Parathyroid adenoma (tissue), 2 donors: ENCODE measurements around the gene UMPS.

Experiments
- H2AFZ ChIP-seq: fragments of 300-600 bp; sonication (generic); one replicate; pipeline ENCODE4 v1.7.0; 2017; ENCODE audit warnings: antibody characterized with exemption, mild to moderate bottlenecking
- H3K27ac ChIP-seq: fragments of 300-600 bp; sonication (generic); one replicate; pipeline ENCODE4 v1.7.0; 2017
- H3K27me3 ChIP-seq: fragments of 300-600 bp; sonication (generic); one replicate; pipeline ENCODE4 v1.7.0; 2017; ENCODE audit warnings: low read length; ENCODE audit not compliant: control insufficient read depth, insufficient read depth
- H3K36me3 ChIP-seq: fragments of 300-600 bp; sonication (generic); one replicate; pipeline ENCODE4 v1.7.0; 2017; ENCODE audit warnings: low read length; ENCODE audit not compliant: control insufficient read depth, insufficient read depth
- H3K4me1 ChIP-seq: fragments of 300-600 bp; sonication (generic); one replicate; pipeline ENCODE4 v1.7.0; 2017; ENCODE audit warnings: control low read depth
- H3K4me2 ChIP-seq: fragments of 300-600 bp; sonication (generic); one replicate; pipeline ENCODE4 v1.7.0; 2017; ENCODE audit warnings: low read length
- H3K4me3 ChIP-seq: fragments of 300-600 bp; sonication (generic); one replicate; pipeline ENCODE4 v1.7.0; 2017; ENCODE audit warnings: low read depth, low read length
- H3K79me2 ChIP-seq: fragments of 300-600 bp; sonication (generic); one replicate; pipeline ENCODE4 v1.7.0; 2017; ENCODE audit warnings: control low read depth
- H3K9ac ChIP-seq: fragments of 300-600 bp; sonication (generic); one replicate; pipeline ENCODE4 v1.7.0; 2017; ENCODE audit warnings: mild to moderate bottlenecking
- H3K9me3 ChIP-seq: fragments of 300-600 bp; sonication (generic); one replicate; pipeline ENCODE4 v1.7.0; 2017; ENCODE audit warnings: low read length; ENCODE audit not compliant: control insufficient read depth
- TF ChIP-seq, protein P1 (sequence below): fragments of 300-600 bp; sonication (generic); IDR thresholded peaks from one replicate; pipeline ENCODE4 v1.7.0; 2017; ENCODE audit warnings: antibody characterized with exemption, mild to moderate bottlenecking
- donor health status: primary hyperparathyroidism.

UMPS gene

DNA sequence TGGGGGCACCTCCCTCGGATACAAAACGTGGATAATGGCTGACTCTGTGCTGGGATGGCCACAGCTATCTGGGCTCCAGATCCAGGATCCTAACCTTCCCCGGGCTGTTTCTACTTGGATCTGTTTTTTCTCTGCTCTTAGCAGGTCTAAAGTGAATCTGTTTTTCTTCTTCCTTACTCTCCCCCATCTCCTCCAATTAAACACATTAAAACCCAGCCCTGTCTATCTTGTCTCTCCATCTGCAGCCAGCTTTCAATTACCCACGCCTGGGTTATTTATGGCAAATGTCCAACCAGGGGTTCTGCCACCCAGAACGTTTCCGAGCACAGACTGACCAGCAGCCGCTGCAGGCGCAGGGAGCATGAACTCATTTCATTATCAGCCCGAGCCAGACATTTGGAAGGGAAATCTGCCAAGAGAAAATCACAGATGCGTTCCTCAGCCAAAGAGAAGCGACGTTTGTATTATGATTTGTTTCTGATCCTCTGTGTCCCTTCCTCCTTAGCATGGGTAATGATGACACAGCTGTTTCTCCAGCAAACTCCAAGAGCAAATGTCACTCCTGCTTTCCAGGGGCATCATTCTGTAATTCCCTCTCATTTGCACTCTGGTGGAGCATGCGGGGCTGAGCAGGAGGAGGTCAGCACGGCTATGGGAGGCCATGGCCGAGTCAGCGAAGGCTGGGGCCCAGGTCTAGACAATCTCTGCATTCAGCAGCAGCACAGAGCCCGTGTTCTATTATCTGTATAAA, 42.0 kb downstream of the UMPS start:
- Histone ChIP-seq H3K9ac (no peak overlapping the region), H3K36me3 (no peaks in the 10 kb centered on the region), H3K79me2 (no peaks in the 10 kb centered on the region), H3K4me2 (peak overlapping the region; percentile 25), H3K27ac (peak overlapping the region; percentile 91), H3K4me3 (peak overlapping the region; percentile 9), H3K27me3 (no peaks in the 10 kb centered on the region), H2AFZ (peak overlapping the region; percentile 35), H3K9me3 (no peaks in the 10 kb centered on the region), H3K4me1 (peaks cover 66% of the 10 kb centered on the region)
- TF ChIP-seq, protein P1, sequence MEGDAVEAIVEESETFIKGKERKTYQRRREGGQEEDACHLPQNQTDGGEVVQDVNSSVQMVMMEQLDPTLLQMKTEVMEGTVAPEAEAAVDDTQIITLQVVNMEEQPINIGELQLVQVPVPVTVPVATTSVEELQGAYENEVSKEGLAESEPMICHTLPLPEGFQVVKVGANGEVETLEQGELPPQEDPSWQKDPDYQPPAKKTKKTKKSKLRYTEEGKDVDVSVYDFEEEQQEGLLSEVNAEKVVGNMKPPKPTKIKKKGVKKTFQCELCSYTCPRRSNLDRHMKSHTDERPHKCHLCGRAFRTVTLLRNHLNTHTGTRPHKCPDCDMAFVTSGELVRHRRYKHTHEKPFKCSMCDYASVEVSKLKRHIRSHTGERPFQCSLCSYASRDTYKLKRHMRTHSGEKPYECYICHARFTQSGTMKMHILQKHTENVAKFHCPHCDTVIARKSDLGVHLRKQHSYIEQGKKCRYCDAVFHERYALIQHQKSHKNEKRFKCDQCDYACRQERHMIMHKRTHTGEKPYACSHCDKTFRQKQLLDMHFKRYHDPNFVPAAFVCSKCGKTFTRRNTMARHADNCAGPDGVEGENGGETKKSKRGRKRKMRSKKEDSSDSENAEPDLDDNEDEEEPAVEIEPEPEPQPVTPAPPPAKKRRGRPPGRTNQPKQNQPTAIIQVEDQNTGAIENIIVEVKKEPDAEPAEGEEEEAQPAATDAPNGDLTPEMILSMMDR: no peak

DNA sequence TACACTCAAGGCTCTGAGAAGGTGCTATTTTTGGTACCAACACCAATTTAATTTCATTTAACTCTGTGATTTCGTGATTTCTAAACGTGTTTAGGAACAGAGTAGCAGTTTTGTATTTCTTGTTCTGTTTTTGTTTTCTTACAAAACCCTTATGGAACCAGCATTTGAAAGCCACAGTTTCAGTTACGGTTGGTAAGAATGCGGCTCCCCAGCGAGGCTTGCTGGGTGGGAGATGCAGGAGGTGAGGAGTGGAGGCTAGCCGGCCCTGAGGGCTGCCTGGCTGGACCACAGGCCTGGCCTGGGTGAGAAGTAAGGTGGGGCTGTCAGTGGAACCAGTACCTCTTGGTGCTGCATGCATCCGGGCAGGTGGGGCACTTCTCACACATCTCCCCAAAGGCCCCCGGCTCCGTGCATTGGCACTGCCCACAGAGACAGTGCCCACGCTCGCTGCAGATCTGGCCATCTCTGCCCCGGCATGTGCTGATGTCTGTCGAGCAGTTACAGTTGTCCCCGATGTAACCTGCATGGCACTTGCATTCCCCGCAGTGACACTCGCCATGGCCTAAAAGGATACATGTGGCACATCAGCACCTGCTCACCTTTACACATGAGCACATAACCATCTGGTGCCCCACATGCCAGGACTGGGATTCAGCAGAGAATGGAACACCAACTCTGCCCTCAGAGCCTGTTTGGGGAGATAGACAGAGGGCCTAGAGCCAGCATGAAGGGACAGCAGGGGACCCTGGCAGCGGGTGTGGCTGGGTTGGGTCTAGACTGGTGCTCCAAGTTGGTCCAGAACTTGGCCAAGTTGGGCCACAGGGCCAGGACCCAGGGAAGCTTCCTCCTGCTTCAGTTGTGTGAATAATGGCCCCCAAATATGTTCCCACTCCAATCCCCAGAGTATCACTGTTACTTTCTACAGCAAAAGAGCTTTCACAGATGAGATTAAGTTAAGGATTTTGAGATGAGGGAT, 43.4 kb downstream of the UMPS start:
- TF ChIP-seq, protein P1: no peak
- Histone ChIP-seq H3K9me3 (no peaks in the 10 kb centered on the region), H3K27me3 (no peaks in the 10 kb centered on the region), H3K36me3 (no peaks in the 10 kb centered on the region), H2AFZ (no peak overlapping the region), H3K4me3 (no peak overlapping the region), H3K4me1 (peaks cover 66% of the 10 kb centered on the region), H3K4me2 (no peak overlapping the region), H3K79me2 (no peaks in the 10 kb centered on the region), H3K27ac (peak overlapping the region; percentile 91), H3K9ac (no peak overlapping the region)

DNA sequence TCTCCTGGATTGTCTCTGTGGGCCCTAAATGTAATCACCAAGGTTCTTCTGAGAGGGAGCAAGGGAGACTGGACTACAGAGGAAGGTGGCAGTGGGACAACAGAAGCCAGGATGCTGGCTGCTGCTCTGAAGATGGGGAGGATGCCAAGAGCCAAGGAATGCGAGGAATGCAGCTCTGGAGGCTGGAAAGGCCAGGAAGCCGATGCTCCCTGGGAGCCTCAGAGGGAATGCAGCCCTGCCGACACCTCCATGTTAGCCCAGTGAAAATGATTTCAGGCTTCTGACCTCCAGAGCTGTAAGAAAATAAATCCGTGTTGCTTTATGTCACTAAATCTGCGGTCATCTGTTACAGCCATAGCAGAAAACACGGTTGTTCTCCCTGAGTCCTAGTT, 44.1 kb downstream of the UMPS start:
- TF ChIP-seq, protein P1: no peak
- peaks cover 66% of the 10 kb centered on the region for H3K4me1 ChIP-seq

GRCh38 chr3:124774841-124775402, 44.7 kb downstream of the UMPS start:
- Histone ChIP-seq H3K4me1 (peaks cover 69% of the 10 kb centered on the region), H3K9ac (no peak overlapping the region), H3K9me3 (no peaks in the 10 kb centered on the region), H3K4me2 (no peak overlapping the region), H3K79me2 (no peaks in the 10 kb centered on the region), H3K4me3 (no peak overlapping the region), H3K27ac (peak overlapping the region; percentile 91), H3K36me3 (no peaks in the 10 kb centered on the region), H2AFZ (no peak overlapping the region), H3K27me3 (no peaks in the 10 kb centered on the region)
- TF ChIP-seq, protein P1: no peak

More for the DNA sequence above, 44.1 kb downstream of the UMPS start:
- Histone ChIP-seq H3K9me3 (no peaks in the 10 kb centered on the region), H3K4me2 (no peak overlapping the region), H3K27ac (peak overlapping the region; percentile 91), H3K27me3 (no peaks in the 10 kb centered on the region), H3K79me2 (no peaks in the 10 kb centered on the region), H3K4me3 (no peak overlapping the region), H2AFZ (no peak overlapping the region), H3K36me3 (no peaks in the 10 kb centered on the region), H3K9ac (no peak overlapping the region)
